Thoracic aorta (tissue), 2 donors: Measurements from ENCODE around the gene ERMAP. TPM values are rescaled to one million over a fixed set of nuclear protein-coding genes. Genes with fewer than 3 reads are reported as not detected.

Experiments
- ATAC-seq: fragments of 150-250 bp; one replicate; pipeline ENCODE4 v1.8.0; 2017; ENCODE audit warnings: low read depth; ENCODE audit not compliant: insufficient number of reproducible peaks, low FRiP score
- DNase-seq: peaks from one replicate; pipeline ENCODE4 v3.0.0-alpha.2; 2020; ENCODE audit warnings: low spot score
- H3K27ac ChIP-seq, 2 donors: fragments of 200-600 bp; sonication (generic); 1 replicate in 1 of 2; 2 replicates in 1 of 2; pipeline ENCODE4 v1.5.1; 2016; ENCODE audit warnings: mild to moderate bottlenecking in 2 of 2, moderate library complexity in 2 of 2
- H3K27me3 ChIP-seq: fragments of 200-600 bp; sonication (generic); replicated peaks from 2 replicates; pipeline ENCODE4 v1.6.0; 2016; ENCODE audit warnings: mild to moderate bottlenecking; ENCODE audit not compliant: insufficient read depth
- H3K36me3 ChIP-seq: fragments of 200-600 bp; sonication (generic); one replicate; pipeline ENCODE4 v1.5.1; 2016
- H3K4me1 ChIP-seq, 2 donors: fragments of 200-600 bp; sonication (generic); 1 replicate in 1 of 2; 2 replicates in 1 of 2; pipeline versions ENCODE4 v1.5.1 to v1.6.0; 2016; ENCODE audit warnings: low read depth in 2 of 2, mild to moderate bottlenecking in 1 of 2; ENCODE audit not compliant: control insufficient read depth in 1 of 2
- H3K4me3 ChIP-seq: fragments of 200-600 bp; sonication (generic); 2 replicates; pipeline ENCODE4 v1.5.1; 2016; ENCODE audit warnings: mild to moderate bottlenecking
- H3K9me3 ChIP-seq: fragments of 200-600 bp; sonication (generic); 2 replicates; pipeline ENCODE4 v1.5.1; 2016
- CTCF ChIP-seq: fragments of 200-600 bp; sonication (generic); IDR thresholded peaks from one replicate; pipeline ENCODE4 v1.5.1; 2019; ENCODE audit warnings: antibody characterized with exemption
- total RNA-seq, 2 donors: library from RNA; depleted of rRNA; stranded (reverse); fragments of >200 nt; gene quantifications; one replicate each; pipeline versions ENCODE4 v1.1.0 to v1.2.3, GENCODE V29; 2016

Gene ERMAP
- total RNA-seq, 2 donors from 2014 or later = 7.0 to 18.0 TPM

DNA sequence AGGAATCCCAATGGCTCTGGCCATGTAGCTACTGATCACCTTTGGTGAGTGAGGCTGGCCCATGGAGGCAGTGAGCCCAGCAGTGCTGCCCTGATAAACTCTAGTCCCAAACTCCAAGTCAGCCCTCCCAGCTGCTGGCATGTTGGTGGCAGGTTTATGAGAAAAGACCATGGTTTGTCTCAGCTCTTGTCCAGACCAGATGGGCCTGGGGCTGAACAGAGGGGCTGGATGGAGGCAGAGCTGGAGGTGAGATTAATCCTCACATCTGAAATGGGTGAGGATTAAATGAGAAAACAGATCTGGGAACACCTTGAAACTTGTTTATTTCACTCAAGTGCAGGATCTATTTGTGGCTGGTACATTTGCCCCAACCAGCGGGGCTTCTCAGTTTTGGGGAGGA is 28.9 kb upstream of the ERMAP start:
- DNase-seq (no peak), ATAC-seq (no peak)
- H3K4me1 ChIP-seq = peaks cover 3 to 16% of the 10 kb centered on the region in 2 donors
- H3K4me3 ChIP-seq = no peak overlapping the region
- H3K36me3 ChIP-seq = no peaks in the 10 kb centered on the region
- TF ChIP-seq CTCF = no peak
- H3K27ac ChIP-seq = no peak overlapping the region
- H3K9me3 ChIP-seq = no peaks in the 10 kb centered on the region
- H3K27me3 ChIP-seq = no peaks in the 10 kb centered on the region

DNA sequence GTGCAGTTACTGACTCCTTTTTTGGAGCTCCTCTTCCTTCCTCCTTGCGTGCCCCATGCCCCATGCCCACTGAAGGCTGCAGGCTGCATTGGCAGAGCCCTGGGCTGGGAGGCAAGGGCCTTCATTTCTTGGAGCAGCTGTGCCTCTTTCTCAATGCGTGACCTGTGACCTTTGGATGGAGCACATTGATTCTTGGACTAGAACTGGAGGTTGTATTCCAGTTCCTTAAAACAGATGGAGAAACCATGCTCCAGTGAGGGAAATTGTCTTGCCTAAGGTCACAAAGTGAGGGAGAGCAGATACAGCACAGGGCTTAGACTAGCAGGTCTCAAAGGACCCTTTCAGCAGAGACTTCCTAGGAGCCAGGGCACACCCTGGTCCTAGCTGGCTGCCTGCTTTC is 23.1 kb upstream of the ERMAP start:
- no peaks in the 10 kb centered on the region for H3K36me3 ChIP-seq
- DNase-seq = no peak
- TF ChIP-seq CTCF = no peak
- no peaks in the 10 kb centered on the region for H3K9me3 ChIP-seq
- no peak for ATAC-seq
- H3K4me1 ChIP-seq = no peaks in the 10 kb centered on the region
- H3K27ac ChIP-seq = no peak overlapping the region
- no peaks in the 10 kb centered on the region for H3K27me3 ChIP-seq
- no peak overlapping the region for H3K4me3 ChIP-seq

DNA sequence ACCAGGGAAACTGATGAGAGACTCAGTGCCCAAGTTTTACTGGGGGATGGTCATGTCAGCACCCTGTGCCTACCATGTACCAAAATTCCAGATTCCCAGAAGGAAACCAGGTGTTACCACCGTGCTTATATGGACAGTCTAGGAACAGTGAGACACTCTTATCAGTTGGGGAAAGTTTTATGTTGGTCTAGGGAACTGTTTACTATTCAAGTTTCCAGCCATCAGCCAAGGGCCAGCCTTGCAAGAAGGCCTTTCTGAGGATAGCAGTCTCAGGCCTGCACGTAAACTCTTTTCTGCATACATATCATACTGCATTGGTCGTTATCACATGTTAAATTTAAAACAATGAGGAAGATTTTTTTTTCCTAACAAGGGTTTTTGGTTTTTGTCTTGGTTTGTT is 19.5 kb upstream of the ERMAP start:
- Histone ChIP-seq H3K4me3 (no peak overlapping the region), H3K36me3 (no peaks in the 10 kb centered on the region), H3K4me1 (no peaks in the 10 kb centered on the region), H3K9me3 (no peaks in the 10 kb centered on the region), H3K27ac (no peak overlapping the region), H3K27me3 (no peaks in the 10 kb centered on the region)
- DNase-seq (no peak), ATAC-seq (no peak)
- TF ChIP-seq CTCF = no peak

DNA sequence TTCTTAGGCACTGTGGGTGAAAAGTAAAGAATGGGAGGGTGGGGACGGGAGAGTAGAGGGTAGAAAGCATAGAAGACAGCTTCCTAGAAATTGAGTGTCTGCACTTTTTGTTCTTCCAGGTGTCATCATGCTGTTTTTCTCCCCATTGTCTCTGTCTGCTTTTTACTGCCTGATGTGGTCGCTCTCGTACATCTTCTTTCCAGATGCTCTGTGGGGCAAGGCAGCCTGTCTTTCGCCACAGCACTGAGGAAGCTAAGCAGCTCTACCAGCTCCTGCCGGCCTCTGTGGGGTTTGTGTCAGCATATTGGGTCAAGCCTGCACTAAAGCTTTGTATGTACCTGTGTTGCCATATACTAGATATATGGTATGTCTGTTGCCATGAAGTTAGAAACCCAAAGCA is 18.9 kb upstream of the ERMAP start:
- Histone ChIP-seq H3K4me3 (no peak overlapping the region), H3K9me3 (no peaks in the 10 kb centered on the region), H3K4me1 (no peaks in the 10 kb centered on the region), H3K36me3 (no peaks in the 10 kb centered on the region), H3K27me3 (no peaks in the 10 kb centered on the region), H3K27ac (no peak overlapping the region)
- no peak for TF ChIP-seq CTCF
- no peak for ATAC-seq
- DNase-seq = no peak

DNA sequence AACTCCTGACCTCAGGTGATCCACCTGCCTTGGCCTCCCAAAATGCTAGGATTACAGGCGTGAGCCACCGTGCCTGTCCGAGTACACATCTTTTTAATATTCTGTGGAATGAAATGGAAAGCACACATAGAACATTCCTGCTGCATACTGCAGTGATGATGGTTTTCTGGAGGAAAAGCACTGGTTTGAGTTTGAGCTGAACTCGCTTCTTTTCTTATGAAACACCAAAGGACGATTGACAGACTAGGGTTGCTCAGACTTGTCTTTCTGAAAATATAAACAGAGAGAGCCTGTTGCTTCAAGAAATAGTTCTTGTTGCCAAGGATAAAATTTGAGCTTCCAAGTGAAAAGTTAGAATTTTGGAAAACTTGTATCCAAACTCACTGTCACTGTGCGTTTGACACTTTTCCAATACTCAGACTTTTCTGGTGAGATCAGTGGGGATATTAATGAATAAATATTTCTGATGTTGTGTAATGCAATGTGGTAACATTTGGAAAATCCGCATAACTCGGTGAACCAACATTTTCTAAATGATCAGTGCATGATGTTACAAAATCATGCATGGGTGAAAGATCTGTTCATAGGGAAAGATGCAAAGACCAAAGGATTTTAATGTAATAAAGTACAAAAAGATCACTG is 15.0 kb upstream of the ERMAP start:
- H3K4me3 ChIP-seq = no peak overlapping the region
- peaks cover 3% of the 10 kb centered on the region for H3K36me3 ChIP-seq
- H3K27me3 ChIP-seq = no peaks in the 10 kb centered on the region
- H3K27ac ChIP-seq = no peak overlapping the region
- TF ChIP-seq CTCF = no peak
- H3K9me3 ChIP-seq = no peaks in the 10 kb centered on the region
- DNase-seq (no peak), ATAC-seq (no peak)
- H3K4me1 ChIP-seq = no peaks in the 10 kb centered on the region
